Psoas muscle (tissue), 8 donors: ENCODE measurements around the gene IL23A. TPM values are rescaled to one million over a fixed set of nuclear protein-coding genes. Genes with fewer than 3 reads are reported as not detected.
"Not testable (repeated sequence)": the region's sequence is repeated elsewhere in the genome, so short reads cannot be mapped to it uniquely, and the experiment has no call there.

Source experiments
- ATAC-seq, 4 donors: fragments of 200-7000 bp; cut with Tn5 transposase; one replicate each; pipeline ENCODE4 v1.9.1; 2020; ENCODE audit warnings: moderate library complexity in 3 of 4, mild to moderate bottlenecking in 2 of 4
- DNase-seq, 2 donors: peaks; one replicate each; pipeline ENCODE4 v3.0.0-alpha.2; 2020
- H3K27ac ChIP-seq: fragments of 200-600 bp; one replicate; pipeline ENCODE4 v1.8.0; 2022
- H3K27me3 ChIP-seq, 3 donors: fragments of 200-600 bp in 1 of 3; one replicate each; pipeline versions ENCODE4 v1.6.1 to v1.8.0; 2013 to 2022; ENCODE audit warnings: low read length in 2 of 3, mild to moderate bottlenecking in 2 of 3, moderate library complexity in 1 of 3; ENCODE audit not compliant: insufficient read depth in 3 of 3
- H3K36me3 ChIP-seq, 2 donors: fragments of 200-600 bp in 1 of 2; one replicate each; pipeline versions ENCODE4 v1.6.1 to v1.8.0; 2013 to 2022; ENCODE audit warnings: low read depth in 1 of 2, mild to moderate bottlenecking in 1 of 2, moderate library complexity in 1 of 2; ENCODE audit not compliant: insufficient read depth in 1 of 2
- H3K4me1 ChIP-seq: fragments of 200-600 bp; one replicate; pipeline ENCODE4 v1.8.0; 2022
- H3K4me3 ChIP-seq: fragments of 200-600 bp; one replicate; pipeline ENCODE4 v1.8.0; 2022; ENCODE audit warnings: mild to moderate bottlenecking
- H3K9me3 ChIP-seq: fragments of 200-600 bp; one replicate; pipeline ENCODE4 v1.8.0; 2022
- WGBS, 3 donors: extraction: QIAGEN DNeasy Blood & Tissue Kit; methylation state at CpG; one replicate each; pipeline versions ENCODE4 v1.1.6 to v1.1.7; 2013; 5-methylcytosine and 5-hydroxymethylcytosine counted together
- intact Hi-C, 2 donors: fragments of 100-400 bp; cut with DNase I; formaldehyde crosslinking; loops; one replicate each; pipeline versions ENCODE4 v1.11.0 to v1.14.2; 2022
- polyA plus RNA-seq, 3 donors: library from polyadenylated mRNA; stranded (reverse); fragments of 200-250 nt; gene quantifications; one replicate each; pipeline ENCODE4 v1.2.3, GENCODE V29; 2013
- total RNA-seq, 4 donors: library from RNA; stranded (reverse); fragmentation: NEBNext Ultra II Directional in 2 of 4; extraction: Animal tissue kit (Norgen Biotek cat#: 25700) in 2 of 4; gene quantifications; one replicate each; pipeline versions ENCODE4 v1.2.1 to v1.2.4, GENCODE V29; 2021 to 2023
- TF ChIP-seq, protein P1 (sequence below): fragments of 200-600 bp; IDR thresholded peaks from one replicate; pipeline ENCODE4 v1.8.0; 2022; ENCODE audit warnings: antibody characterized with exemption
- donor health status: healthy with polysubstance abuse.
- donor health status: DM: no; HTN: no; CAD: no; lungs with moderate emphysema.
- donor health status: Bipolar disorder and iron deficiency.
- donor health status: healthy.
- donor health status: DM: yes; HTN: yes; CAD: no.
- donor health status: DM: no; HTN: no; CAD: no.
- donor health status: DM: no; HTN: no; CAD: no.
- donor health status: DM: yes; HTN: yes; CAD: no.

IL23A gene
- total and polyA plus RNA-seq, 7 donors: 0.32 to 0.68 (median 0.57) TPM; not detected in 4

DNA sequence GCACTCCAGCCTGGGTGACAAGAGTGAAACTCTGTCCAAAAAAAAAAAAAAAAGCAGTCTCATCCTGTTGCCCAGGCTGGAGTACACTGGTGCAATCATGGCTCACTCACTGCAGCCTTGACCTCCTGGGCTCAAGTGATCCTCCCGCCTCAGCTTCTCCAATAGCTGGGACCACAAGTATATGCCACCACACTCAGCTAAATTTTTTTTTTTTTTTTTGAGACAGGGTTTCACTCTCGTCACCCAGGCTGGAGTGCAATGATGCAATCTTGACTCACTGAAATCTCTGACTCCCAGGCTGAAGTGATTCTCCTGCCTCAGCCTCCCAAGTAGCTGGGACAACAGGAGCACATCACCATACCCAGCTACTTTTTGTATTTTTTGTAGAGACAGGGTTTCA, 17.7 kb upstream of the IL23A start:
- H3K36me3 ChIP-seq: peaks cover 6 to 88% of the 10 kb centered on the region in 2 donors

DNA sequence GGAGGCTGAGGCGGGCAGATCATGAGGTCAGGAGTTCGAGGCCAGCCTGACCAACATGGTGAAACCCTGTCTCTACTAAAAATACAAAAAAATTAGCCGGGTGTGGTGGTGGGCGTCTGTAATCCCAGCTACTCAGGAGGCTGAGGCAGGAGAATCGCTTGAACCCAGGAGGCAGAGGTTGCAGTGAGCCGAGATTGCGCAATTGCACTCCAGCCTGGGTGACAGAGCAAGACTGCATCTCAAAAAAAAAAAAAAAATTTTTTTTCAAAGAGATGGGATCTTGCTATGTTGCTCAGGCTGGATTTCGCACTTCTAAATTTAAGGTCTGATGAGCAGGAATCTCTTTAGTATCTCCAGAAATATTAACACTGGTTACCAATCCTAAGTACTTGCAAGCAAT, 17.1 kb upstream of the IL23A start:
- intact Hi-C loops, H3K27me3 ChIP-seq, H3K27ac ChIP-seq, H3K4me3 ChIP-seq, H3K9me3 ChIP-seq, H3K4me1 ChIP-seq, ATAC-seq, DNase-seq: not testable (repeated sequence)
- 90 to 94% (median 93%) methylated on average over 8 of the region's 8 CpGs for WGBS, 3 donors
- H3K36me3 ChIP-seq: peaks cover 6 to 93% of the 10 kb centered on the region in 2 donors

More for the DNA sequence above, 17.7 kb upstream of the IL23A start:
- Histone ChIP-seq H3K4me3 (no peak overlapping the region), H3K9me3 (no peaks in the 10 kb centered on the region), H3K27me3 (no peaks in the 10 kb centered on the region), H3K27ac (no peak overlapping the region), H3K4me1 (peaks cover 6% of the 10 kb centered on the region)
- TF ChIP-seq, protein P1, sequence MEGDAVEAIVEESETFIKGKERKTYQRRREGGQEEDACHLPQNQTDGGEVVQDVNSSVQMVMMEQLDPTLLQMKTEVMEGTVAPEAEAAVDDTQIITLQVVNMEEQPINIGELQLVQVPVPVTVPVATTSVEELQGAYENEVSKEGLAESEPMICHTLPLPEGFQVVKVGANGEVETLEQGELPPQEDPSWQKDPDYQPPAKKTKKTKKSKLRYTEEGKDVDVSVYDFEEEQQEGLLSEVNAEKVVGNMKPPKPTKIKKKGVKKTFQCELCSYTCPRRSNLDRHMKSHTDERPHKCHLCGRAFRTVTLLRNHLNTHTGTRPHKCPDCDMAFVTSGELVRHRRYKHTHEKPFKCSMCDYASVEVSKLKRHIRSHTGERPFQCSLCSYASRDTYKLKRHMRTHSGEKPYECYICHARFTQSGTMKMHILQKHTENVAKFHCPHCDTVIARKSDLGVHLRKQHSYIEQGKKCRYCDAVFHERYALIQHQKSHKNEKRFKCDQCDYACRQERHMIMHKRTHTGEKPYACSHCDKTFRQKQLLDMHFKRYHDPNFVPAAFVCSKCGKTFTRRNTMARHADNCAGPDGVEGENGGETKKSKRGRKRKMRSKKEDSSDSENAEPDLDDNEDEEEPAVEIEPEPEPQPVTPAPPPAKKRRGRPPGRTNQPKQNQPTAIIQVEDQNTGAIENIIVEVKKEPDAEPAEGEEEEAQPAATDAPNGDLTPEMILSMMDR: no peak
- intact Hi-C loops: no loop called here
- 88 to 93% (median 89%) methylated on average over 2 of the region's 2 CpGs for WGBS, 3 donors
- no peak for DNase-seq
- ATAC-seq: no peak

DNA sequence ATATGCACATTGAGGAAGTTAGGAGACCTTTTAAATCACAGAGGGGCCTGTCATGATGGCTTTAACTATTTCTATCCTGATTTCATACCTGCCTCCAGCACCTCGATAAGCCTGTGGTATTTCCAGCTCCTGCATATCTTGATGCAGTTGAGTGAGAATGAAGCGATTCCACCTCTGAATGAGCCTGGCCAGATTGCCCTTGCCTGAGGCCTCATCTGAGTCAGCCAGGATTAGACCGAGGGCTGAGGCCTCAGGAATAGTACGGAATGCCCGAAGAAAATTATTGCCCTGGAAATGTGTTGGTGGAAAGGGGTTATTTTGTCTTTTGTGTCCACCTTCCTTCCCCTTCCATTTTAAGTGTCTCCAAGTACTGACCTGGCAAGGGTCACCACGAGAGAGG, 14.5 kb upstream of the IL23A start:
- H3K27ac ChIP-seq: no peak overlapping the region
- H3K27me3 ChIP-seq: no peaks in the 10 kb centered on the region
- ATAC-seq (no peak), DNase-seq (no peak)
- TF ChIP-seq, protein P1: no peak
- H3K4me1 ChIP-seq: no peaks in the 10 kb centered on the region
- WGBS, 3 donors: 77 to 89% (median 80%) methylated on average over 6 of the region's 6 CpGs
- H3K9me3 ChIP-seq: no peaks in the 10 kb centered on the region
- intact Hi-C loops: no loop called here
- H3K36me3 ChIP-seq: peaks cover 5 to 97% of the 10 kb centered on the region in 2 donors
- H3K4me3 ChIP-seq: no peak overlapping the region

DNA sequence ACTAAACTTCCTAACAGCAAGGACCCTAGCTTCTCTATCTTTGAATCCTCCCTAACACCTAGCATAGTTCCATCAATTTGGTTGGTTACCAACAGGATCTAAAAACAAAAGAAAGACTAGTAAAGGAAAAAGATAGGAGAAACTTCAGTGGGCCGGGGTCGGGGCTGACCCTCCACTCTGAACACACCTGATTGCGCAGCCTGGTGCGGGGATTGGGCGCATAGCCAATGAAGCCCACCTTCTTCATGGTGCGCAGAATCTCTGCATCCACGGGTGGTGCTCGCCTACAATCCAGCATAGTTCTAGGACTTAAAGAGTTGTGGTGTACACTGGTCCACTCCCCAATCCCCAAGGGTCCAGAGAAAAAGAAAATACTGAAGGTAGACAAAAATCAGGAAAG, 12.6 kb upstream of the IL23A start:
- intact Hi-C loops: no loop called here
- peaks cover 2 to 86% of the 10 kb centered on the region in 2 donors for H3K36me3 ChIP-seq
- TF ChIP-seq, protein P1: no peak
- DNase-seq (no peak), ATAC-seq (no peak)
- no peaks in the 10 kb centered on the region for H3K9me3 ChIP-seq
- no peaks in the 10 kb centered on the region for H3K27me3 ChIP-seq
- H3K4me1 ChIP-seq: no peaks in the 10 kb centered on the region
- H3K27ac ChIP-seq: no peak overlapping the region
- 94 to 98% (median 96%) methylated on average over 8 of the region's 8 CpGs for WGBS, 3 donors
- no peak overlapping the region for H3K4me3 ChIP-seq

DNA sequence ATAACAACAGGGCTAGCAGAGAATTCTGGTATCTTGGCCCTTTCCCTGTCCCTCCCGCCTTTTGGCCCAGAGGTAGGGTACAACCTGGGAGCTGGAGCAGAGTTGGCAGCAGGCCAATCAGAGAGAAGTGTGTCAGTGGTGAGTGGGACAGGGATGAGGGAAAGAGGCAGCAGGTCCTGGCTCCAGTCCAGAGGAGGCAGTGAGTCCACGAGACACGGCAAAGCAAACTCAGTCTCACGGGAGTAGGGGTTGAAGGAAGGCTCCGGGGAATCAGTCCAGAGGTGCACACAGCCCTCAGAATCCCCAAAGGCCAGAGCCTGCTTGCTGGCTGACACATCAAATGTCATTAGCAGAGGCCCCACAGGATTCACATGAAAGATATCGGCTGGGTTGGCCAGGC, 12.2 kb upstream of the IL23A start:
- TF ChIP-seq, protein P1: no peak
- Histone ChIP-seq H3K27ac (no peak overlapping the region), H3K4me3 (no peak overlapping the region), H3K27me3 (no peaks in the 10 kb centered on the region), H3K4me1 (no peaks in the 10 kb centered on the region), H3K9me3 (no peaks in the 10 kb centered on the region), H3K36me3 (peaks cover 2 to 82% of the 10 kb centered on the region in 2 donors)
- intact Hi-C loops: no loop called here
- DNase-seq: no peak
- 62 to 75% (median 74%) methylated on average over 6 of the region's 6 CpGs for WGBS, 3 donors
- peak in 1 of 4 donors; percentile 32 for ATAC-seq
